Measurements from ENCODE around the gene ST14. TPM values are rescaled to one million over a fixed set of nuclear protein-coding genes. Genes with fewer than 3 reads are reported as not detected.
"Not testable (repeated sequence)": the region's sequence is repeated elsewhere in the genome, so short reads cannot be mapped to it uniquely, and the experiment has no call there.

The ST14 gene
- total RNA-seq, 1 donor from 2014 or later: 0.12 TPM

DNA sequence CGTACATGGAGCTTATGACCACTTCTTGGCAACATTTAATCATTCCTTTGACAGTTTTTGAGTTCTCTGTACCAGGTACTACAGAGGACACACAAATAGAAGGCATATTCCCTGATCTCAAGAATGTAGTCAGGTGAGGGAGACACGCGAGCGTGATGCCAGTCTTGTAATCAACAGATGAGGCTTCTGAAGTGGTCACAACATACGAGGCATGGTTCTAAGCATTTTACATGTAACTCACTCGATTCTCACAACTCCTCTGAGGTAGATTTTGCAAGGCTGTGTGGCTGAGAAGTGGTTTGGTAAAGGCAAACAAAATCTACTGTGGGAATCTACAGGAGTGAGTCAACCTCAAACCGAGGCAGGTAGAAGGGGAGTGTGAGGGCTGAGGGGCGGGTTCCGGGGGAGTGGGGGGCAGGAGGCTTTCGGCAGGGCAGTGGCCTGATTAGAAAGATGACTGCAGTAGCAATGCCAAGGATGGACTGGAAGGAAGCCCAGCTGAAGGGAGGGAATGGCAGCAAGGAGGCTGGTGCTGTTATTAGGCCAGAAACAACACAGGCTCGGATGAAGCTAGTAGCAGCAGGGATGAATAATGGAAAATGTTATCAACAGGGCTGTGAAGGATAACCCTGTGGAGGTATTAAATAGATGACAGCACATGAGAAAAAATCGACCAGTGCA, 63.8 kb downstream of the ST14 start:
- no peak for DNase-seq
- TF ChIP-seq, protein P1, sequence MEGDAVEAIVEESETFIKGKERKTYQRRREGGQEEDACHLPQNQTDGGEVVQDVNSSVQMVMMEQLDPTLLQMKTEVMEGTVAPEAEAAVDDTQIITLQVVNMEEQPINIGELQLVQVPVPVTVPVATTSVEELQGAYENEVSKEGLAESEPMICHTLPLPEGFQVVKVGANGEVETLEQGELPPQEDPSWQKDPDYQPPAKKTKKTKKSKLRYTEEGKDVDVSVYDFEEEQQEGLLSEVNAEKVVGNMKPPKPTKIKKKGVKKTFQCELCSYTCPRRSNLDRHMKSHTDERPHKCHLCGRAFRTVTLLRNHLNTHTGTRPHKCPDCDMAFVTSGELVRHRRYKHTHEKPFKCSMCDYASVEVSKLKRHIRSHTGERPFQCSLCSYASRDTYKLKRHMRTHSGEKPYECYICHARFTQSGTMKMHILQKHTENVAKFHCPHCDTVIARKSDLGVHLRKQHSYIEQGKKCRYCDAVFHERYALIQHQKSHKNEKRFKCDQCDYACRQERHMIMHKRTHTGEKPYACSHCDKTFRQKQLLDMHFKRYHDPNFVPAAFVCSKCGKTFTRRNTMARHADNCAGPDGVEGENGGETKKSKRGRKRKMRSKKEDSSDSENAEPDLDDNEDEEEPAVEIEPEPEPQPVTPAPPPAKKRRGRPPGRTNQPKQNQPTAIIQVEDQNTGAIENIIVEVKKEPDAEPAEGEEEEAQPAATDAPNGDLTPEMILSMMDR (IDR thresholded peaks at IDR 0.05; ENCODE audit: partially characterized antibody, unreplicated experiment): no peak

DNA sequence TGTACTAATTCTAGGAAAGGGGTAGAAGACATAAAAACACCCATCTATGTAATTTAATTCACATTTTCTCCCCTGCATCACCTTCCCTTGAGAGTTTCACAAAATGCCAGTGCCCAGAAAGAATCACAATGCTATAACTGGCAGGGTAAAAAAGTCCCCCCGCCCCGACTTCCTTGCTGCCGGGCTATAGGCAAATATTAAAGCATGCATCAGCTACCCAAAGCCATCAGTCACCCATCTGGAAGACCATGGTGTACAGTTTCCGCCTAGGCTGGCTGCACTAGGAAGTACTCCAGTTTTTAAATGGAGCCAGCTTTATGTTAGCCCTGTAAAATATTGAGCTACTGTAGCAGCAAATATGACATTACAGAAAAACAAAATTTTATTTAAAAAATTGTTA, 67.8 kb downstream of the ST14 start:
- no peaks in the 10 kb centered on the region for H3K36me3 Mint-ChIP-seq (ENCODE audit: unreplicated experiment)
- no peaks in the 10 kb centered on the region for H3K27me3 Mint-ChIP-seq (ENCODE audit: unreplicated experiment)
- no peak for DNase-seq
- H3K27ac Mint-ChIP-seq (ENCODE audit: unreplicated experiment): no peak overlapping the region
- TF ChIP-seq, protein P1 (IDR thresholded peaks at IDR 0.05; ENCODE audit: partially characterized antibody, unreplicated experiment): no peak
- no peaks in the 10 kb centered on the region for H3K9me3 Mint-ChIP-seq (ENCODE audit: unreplicated experiment)
- H3K4me3 Mint-ChIP-seq (ENCODE audit: unreplicated experiment): no peak overlapping the region
- no peaks in the 10 kb centered on the region for H3K4me1 Mint-ChIP-seq (ENCODE audit: low read depth, unreplicated experiment)

More for the DNA sequence above, 63.8 kb downstream of the ST14 start:
- peaks cover 1% of the 10 kb centered on the region for H3K9me3 Mint-ChIP-seq (ENCODE audit: unreplicated experiment)
- no peaks in the 10 kb centered on the region for H3K36me3 Mint-ChIP-seq (ENCODE audit: unreplicated experiment)
- H3K27ac Mint-ChIP-seq (ENCODE audit: unreplicated experiment): no peak overlapping the region
- H3K4me3 Mint-ChIP-seq (ENCODE audit: unreplicated experiment): no peak overlapping the region
- peaks cover 4% of the 10 kb centered on the region for H3K27me3 Mint-ChIP-seq (ENCODE audit: unreplicated experiment)
- H3K4me1 Mint-ChIP-seq (ENCODE audit: low read depth, unreplicated experiment): no peaks in the 10 kb centered on the region

DNA sequence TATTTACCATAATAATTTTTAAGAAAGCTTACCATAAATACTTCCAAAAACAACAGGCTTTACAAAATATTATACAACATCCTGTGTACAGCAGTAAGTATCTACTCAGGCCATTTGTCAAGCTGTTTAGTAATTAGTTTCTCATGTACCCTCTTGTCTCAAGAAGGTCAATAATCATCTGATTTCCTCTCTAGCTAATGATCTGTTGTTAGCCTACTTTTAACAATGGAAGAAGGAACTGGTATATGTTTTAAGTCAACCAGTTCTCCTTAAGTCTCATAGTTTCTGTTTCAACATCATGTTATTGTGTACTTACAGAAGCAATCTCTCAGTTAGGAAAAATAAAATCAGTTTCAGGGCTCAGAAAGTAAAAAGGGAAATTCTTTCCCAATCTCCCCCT, 73.9 kb downstream of the ST14 start:
- not testable (repeated sequence) for H3K9me3 Mint-ChIP-seq (ENCODE audit: unreplicated experiment); H3K27ac Mint-ChIP-seq (ENCODE audit: unreplicated experiment); H3K27me3 Mint-ChIP-seq (ENCODE audit: unreplicated experiment); DNase-seq; H3K36me3 Mint-ChIP-seq (ENCODE audit: unreplicated experiment); H3K4me3 Mint-ChIP-seq (ENCODE audit: unreplicated experiment); H3K4me1 Mint-ChIP-seq (ENCODE audit: low read depth, unreplicated experiment)

- not testable (repeated sequence) for H3K36me3 Mint-ChIP-seq (ENCODE audit: unreplicated experiment); H3K9me3 Mint-ChIP-seq (ENCODE audit: unreplicated experiment); H3K27ac Mint-ChIP-seq (ENCODE audit: unreplicated experiment); H3K4me3 Mint-ChIP-seq (ENCODE audit: unreplicated experiment); H3K4me1 Mint-ChIP-seq (ENCODE audit: low read depth, unreplicated experiment); DNase-seq; H3K27me3 Mint-ChIP-seq (ENCODE audit: unreplicated experiment)
Observed at GRCh38 chr11:130233888-130234287, 74.3 kb downstream of the ST14 start.

DNA sequence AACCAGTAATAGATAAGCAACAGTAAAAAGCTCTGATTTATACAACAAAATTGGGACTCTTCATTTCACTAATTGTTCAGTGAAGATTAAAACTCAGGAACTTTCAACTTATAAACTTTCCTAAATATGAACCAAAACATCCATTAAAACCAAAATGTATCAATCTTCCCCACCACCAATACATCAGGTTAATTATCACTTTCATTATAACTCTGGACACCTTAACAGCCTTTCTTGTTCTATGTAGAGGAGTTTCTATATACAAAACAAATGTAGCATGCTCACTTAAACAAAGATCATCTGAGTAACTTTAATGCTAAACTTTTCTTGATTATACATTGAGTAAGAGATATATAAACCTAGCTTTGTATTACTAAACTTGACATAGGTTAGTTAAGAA, 74.7 kb downstream of the ST14 start:
- Mint-ChIP-seq H3K4me1 (ENCODE audit: low read depth, unreplicated experiment) (peaks cover 2% of the 10 kb centered on the region), H3K27ac (ENCODE audit: unreplicated experiment) (no peak overlapping the region), H3K27me3 (ENCODE audit: unreplicated experiment) (no peaks in the 10 kb centered on the region), H3K9me3 (ENCODE audit: unreplicated experiment) (no peaks in the 10 kb centered on the region), H3K36me3 (ENCODE audit: unreplicated experiment) (no peaks in the 10 kb centered on the region), H3K4me3 (ENCODE audit: unreplicated experiment) (no peak overlapping the region)
- DNase-seq: no peak
- TF ChIP-seq, protein P1 (IDR thresholded peaks at IDR 0.05; ENCODE audit: partially characterized antibody, unreplicated experiment): no peak

GRCh38 chr11:130237282-130238006, 77.9 kb downstream of the ST14 start:
- Mint-ChIP-seq H3K4me1 (ENCODE audit: low read depth, unreplicated experiment) (peaks cover 2% of the 10 kb centered on the region), H3K9me3 (ENCODE audit: unreplicated experiment) (no peaks in the 10 kb centered on the region)

More at GRCh38 chr11:130237282-130238006, 77.9 kb downstream of the ST14 start:
- no peaks in the 10 kb centered on the region for H3K36me3 Mint-ChIP-seq (ENCODE audit: unreplicated experiment)
- DNase-seq: no peak
- TF ChIP-seq, protein P1 (IDR thresholded peaks at IDR 0.05; ENCODE audit: partially characterized antibody, unreplicated experiment): no peak
- no peak overlapping the region for H3K4me3 Mint-ChIP-seq (ENCODE audit: unreplicated experiment)
- no peaks in the 10 kb centered on the region for H3K27me3 Mint-ChIP-seq (ENCODE audit: unreplicated experiment)
- no peak overlapping the region for H3K27ac Mint-ChIP-seq (ENCODE audit: unreplicated experiment)

Measured in glutamatergic neuron (in vitro differentiated cells).